ENCODE results near the gene MRPL45.
A peak's percentile ranks its signal among the peaks of the same experiment; 100 is the strongest.

DNA sequence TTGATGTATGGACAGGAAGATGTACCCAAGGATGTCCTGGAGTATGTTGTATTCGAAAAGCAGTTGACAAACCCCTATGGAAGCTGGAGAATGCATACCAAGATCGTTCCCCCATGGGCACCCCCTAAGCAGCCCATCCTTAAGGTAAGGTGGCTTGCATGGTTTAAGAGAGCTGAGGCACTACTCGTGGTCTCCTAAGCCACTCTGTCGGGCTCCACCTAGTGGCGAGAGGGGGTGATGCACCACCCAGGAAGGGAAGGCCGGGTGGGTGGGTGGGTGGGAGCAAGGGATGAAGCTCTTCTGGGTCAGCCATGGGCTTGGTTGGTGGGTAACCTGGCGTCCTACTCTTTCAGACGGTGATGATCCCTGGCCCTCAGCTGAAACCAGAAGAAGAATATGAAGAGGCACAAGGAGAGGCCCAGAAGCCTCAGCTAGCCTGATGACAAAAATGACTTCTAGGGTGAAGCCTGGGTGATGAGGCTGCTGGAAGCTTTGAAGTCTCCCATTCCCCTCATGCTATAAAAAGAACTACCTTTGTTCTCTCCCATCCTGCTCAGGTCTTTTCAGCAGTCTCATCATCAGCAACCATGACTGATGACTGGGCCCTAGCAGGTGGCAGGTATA is 25.3 kb downstream of the MRPL45 start:
- TF ChIP-seq, protein P1, sequence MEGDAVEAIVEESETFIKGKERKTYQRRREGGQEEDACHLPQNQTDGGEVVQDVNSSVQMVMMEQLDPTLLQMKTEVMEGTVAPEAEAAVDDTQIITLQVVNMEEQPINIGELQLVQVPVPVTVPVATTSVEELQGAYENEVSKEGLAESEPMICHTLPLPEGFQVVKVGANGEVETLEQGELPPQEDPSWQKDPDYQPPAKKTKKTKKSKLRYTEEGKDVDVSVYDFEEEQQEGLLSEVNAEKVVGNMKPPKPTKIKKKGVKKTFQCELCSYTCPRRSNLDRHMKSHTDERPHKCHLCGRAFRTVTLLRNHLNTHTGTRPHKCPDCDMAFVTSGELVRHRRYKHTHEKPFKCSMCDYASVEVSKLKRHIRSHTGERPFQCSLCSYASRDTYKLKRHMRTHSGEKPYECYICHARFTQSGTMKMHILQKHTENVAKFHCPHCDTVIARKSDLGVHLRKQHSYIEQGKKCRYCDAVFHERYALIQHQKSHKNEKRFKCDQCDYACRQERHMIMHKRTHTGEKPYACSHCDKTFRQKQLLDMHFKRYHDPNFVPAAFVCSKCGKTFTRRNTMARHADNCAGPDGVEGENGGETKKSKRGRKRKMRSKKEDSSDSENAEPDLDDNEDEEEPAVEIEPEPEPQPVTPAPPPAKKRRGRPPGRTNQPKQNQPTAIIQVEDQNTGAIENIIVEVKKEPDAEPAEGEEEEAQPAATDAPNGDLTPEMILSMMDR (IDR thresholded peaks at IDR 0.05) = peak in 2 of 3 donors; percentile 25 to 34
- TF ChIP-seq POLR2A (IDR thresholded peaks at IDR 0.05) = no peak
- TF ChIP-seq POLR2AphosphoS5 (IDR thresholded peaks at IDR 0.05) = no peak

All from breast epithelium (tissue), 3 donors.